Erythroblast (primary cell): ENCODE data around the gene CDK15.

ENCODE experiments used
- GATA1 ChIP-seq: IDR thresholded peaks from 2 replicates; pipeline ENCODE4 v1.6.1; 2011; ENCODE audit warnings: low read depth, mild to moderate bottlenecking, control low read depth, low read length, moderate library complexity
- POLR2A ChIP-seq: IDR thresholded peaks from 2 replicates; pipeline ENCODE4 v1.6.1; 2011; ENCODE audit warnings: mild to moderate bottlenecking, low read length

- TF ChIP-seq POLR2A: no peak
- TF ChIP-seq GATA1: no peak
Observed at GRCh38 chr2:201768918-201769317, 37.4 kb upstream of the CDK15 start.
